ENCODE measurements around the gene MBD3. TPM values are rescaled to one million over a fixed set of nuclear protein-coding genes. Genes with fewer than 3 reads are reported as not detected.

Gene MBD3
- total RNA-seq, 2 experiments from 2014 or later, result 34.3 to 35.2 TPM

DNA sequence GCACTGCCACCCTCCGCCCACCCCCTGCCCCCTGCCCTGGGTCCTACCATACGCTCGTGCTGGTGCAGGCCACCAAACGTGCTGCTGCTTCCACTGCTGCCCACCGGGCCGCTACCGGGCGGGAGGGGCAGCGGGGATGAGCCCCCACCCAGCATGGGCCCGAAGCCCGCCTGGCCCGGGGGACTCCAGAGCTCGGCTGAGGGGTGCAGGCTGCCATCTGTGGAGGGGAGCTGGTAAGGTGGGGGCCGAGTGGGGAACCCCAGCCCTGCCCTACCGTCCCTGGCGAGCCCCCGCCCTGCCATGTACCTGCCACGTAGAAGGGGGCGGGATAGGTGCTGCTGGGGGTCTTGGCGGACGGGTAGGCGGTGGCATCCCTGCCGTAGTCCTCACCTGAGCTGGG lies 29.3 kb upstream of the MBD3 start:
- no peaks in the 10 kb centered on the region for H3K9me3 Mint-ChIP-seq
- POLR2A ChIA-PET, result no interaction called here

DNA sequence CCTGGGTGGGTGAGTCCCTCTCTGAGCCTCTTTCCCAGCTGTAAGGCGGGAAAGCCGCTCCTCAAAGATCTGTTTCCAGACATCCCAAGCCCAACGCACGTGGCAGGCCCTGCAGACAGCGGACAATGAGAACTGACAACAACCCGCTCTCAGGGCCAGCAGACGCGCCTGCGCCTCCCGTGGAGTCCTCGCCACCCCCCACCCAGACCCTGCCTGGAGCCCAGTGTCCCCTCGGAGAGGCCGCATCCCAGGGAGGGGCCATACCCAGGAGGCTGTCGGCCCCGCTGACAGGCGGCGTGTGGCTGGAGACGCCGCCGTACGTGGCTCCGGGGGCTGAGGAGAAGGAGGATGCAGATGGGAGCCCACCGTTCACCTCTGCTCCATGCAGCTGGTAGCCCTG lies 28.9 kb upstream of the MBD3 start:
- H3K4me1 Mint-ChIP-seq (ENCODE audit: low read depth), result peaks cover 22% of the 10 kb centered on the region
- Histone ChIP-seq H3K27me3 (ENCODE audit: control insufficient read depth in 1 of 2, insufficient read depth in 2 of 2, low read length in 2 of 2) (no peaks in the 10 kb centered on the region), H3K9me3 (ENCODE audit: control insufficient read depth in 1 of 2, insufficient read depth in 1 of 2, low read length in 2 of 2) (no peaks in the 10 kb centered on the region), H3K27ac (ENCODE audit: low read depth in 1 of 2, low read length in 2 of 2) (no peak overlapping the region), H3K4me1 (ENCODE audit: insufficient read depth, low read length) (peaks cover 13% of the 10 kb centered on the region), H3K36me3 (ENCODE audit: insufficient read depth, low read length) (peaks cover 31% of the 10 kb centered on the region), H3K4me3 (ENCODE audit: low read length) (no peak overlapping the region)
- no peak overlapping the region for H3K27ac Mint-ChIP-seq
- POLR2A ChIA-PET, result no interaction called here
- H3K36me3 Mint-ChIP-seq (ENCODE audit: low read depth), result peaks cover 33% of the 10 kb centered on the region
- no peak for DNase-seq
- no peak for ATAC-seq (ENCODE audit: poor library complexity)
- intact Hi-C loops (cut with DNase I, micrococcal nuclease), result loop anchor here in 1 of 2 experiments (5.0 kb wide), 1 partner anchor 51 kb away; no protein-coding TSS in a partner anchor
- H3K4me3 Mint-ChIP-seq, result no peak overlapping the region
- H3K27me3 Mint-ChIP-seq, result no peaks in the 10 kb centered on the region
- H3K9me3 Mint-ChIP-seq, result no peaks in the 10 kb centered on the region
- CTCF ChIA-PET, result no interaction called here
- TF ChIP-seq, protein P1, sequence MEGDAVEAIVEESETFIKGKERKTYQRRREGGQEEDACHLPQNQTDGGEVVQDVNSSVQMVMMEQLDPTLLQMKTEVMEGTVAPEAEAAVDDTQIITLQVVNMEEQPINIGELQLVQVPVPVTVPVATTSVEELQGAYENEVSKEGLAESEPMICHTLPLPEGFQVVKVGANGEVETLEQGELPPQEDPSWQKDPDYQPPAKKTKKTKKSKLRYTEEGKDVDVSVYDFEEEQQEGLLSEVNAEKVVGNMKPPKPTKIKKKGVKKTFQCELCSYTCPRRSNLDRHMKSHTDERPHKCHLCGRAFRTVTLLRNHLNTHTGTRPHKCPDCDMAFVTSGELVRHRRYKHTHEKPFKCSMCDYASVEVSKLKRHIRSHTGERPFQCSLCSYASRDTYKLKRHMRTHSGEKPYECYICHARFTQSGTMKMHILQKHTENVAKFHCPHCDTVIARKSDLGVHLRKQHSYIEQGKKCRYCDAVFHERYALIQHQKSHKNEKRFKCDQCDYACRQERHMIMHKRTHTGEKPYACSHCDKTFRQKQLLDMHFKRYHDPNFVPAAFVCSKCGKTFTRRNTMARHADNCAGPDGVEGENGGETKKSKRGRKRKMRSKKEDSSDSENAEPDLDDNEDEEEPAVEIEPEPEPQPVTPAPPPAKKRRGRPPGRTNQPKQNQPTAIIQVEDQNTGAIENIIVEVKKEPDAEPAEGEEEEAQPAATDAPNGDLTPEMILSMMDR (IDR thresholded peaks at IDR 0.05), result no peak

More for the DNA sequence above, 29.3 kb upstream of the MBD3 start:
- no peak overlapping the region for H3K27ac ChIP-seq (ENCODE audit: low read depth in 1 of 2, low read length in 2 of 2)
- H3K27ac Mint-ChIP-seq, result no peak overlapping the region
- H3K27me3 Mint-ChIP-seq, result no peaks in the 10 kb centered on the region
- TF ChIP-seq, protein P1 (IDR thresholded peaks at IDR 0.05), result no peak
- CTCF ChIA-PET, result no interaction called here
- peaks cover 11% of the 10 kb centered on the region for H3K4me1 ChIP-seq (ENCODE audit: insufficient read depth, low read length)
- ATAC-seq (ENCODE audit: poor library complexity) (no peak), DNase-seq (no peak)
- peaks cover 29% of the 10 kb centered on the region for H3K36me3 Mint-ChIP-seq (ENCODE audit: low read depth)
- peaks cover 18% of the 10 kb centered on the region for H3K4me1 Mint-ChIP-seq (ENCODE audit: low read depth)
- intact Hi-C loops (cut with DNase I, micrococcal nuclease), result loop anchor here in 1 of 2 experiments (5.0 kb wide), 1 partner anchor 50 kb away; no protein-coding TSS in a partner anchor
- no peaks in the 10 kb centered on the region for H3K9me3 ChIP-seq (ENCODE audit: control insufficient read depth in 1 of 2, insufficient read depth in 1 of 2, low read length in 2 of 2)
- H3K4me3 Mint-ChIP-seq, result no peak overlapping the region
- no peak overlapping the region for H3K4me3 ChIP-seq (ENCODE audit: low read length)
- H3K27me3 ChIP-seq (ENCODE audit: control insufficient read depth in 1 of 2, insufficient read depth in 2 of 2, low read length in 2 of 2), result no peaks in the 10 kb centered on the region
- H3K36me3 ChIP-seq (ENCODE audit: insufficient read depth, low read length), result peaks cover 31% of the 10 kb centered on the region

DNA sequence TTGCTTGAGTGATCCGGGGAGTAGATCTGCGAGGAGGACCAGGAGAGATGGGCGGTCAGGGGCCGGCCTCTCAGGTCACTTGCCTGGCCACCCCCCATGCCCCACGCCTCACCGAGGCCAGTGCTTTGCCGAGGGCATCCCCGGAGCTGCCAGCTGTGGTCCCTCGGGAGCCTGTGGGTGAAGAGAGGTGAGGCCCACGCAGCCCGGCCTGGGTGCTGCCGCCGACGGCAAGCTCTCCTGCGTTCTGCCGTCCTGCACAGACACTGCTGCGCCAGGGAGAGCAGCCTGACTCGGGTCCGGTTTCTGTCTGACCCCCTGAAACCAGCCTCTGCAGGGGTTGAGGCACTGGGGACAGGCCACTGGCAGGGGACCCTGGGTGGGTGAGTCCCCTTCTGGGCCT lies 28.4 kb upstream of the MBD3 start:
- TF ChIP-seq, protein P1 (IDR thresholded peaks at IDR 0.05), result no peak
- Histone ChIP-seq H3K27me3 (ENCODE audit: control insufficient read depth in 1 of 2, insufficient read depth in 2 of 2, low read length in 2 of 2) (no peaks in the 10 kb centered on the region), H3K4me3 (ENCODE audit: low read length) (no peak overlapping the region), H3K4me1 (ENCODE audit: insufficient read depth, low read length) (peaks cover 13% of the 10 kb centered on the region), H3K27ac (ENCODE audit: low read depth in 1 of 2, low read length in 2 of 2) (no peak overlapping the region), H3K9me3 (ENCODE audit: control insufficient read depth in 1 of 2, insufficient read depth in 1 of 2, low read length in 2 of 2) (no peaks in the 10 kb centered on the region), H3K36me3 (ENCODE audit: insufficient read depth, low read length) (peaks cover 31% of the 10 kb centered on the region)
- DNase-seq, result no peak
- intact Hi-C loops (cut with DNase I, micrococcal nuclease), result loop anchor here in 1 of 2 experiments (5.0 kb wide), 1 partner anchor 51 kb away; no protein-coding TSS in a partner anchor
- peaks cover 34% of the 10 kb centered on the region for H3K36me3 Mint-ChIP-seq (ENCODE audit: low read depth)
- no peak overlapping the region for H3K4me3 Mint-ChIP-seq
- no peak for ATAC-seq (ENCODE audit: poor library complexity)
- ChIA-PET POLR2A (no interaction called here), CTCF (no interaction called here)
- H3K9me3 Mint-ChIP-seq, result no peaks in the 10 kb centered on the region
- no peak overlapping the region for H3K27ac Mint-ChIP-seq
- peaks cover 24% of the 10 kb centered on the region for H3K4me1 Mint-ChIP-seq (ENCODE audit: low read depth)
- H3K27me3 Mint-ChIP-seq, result no peaks in the 10 kb centered on the region
